ENCODE results near the gene PTPN1.

Gene PTPN1

DNA sequence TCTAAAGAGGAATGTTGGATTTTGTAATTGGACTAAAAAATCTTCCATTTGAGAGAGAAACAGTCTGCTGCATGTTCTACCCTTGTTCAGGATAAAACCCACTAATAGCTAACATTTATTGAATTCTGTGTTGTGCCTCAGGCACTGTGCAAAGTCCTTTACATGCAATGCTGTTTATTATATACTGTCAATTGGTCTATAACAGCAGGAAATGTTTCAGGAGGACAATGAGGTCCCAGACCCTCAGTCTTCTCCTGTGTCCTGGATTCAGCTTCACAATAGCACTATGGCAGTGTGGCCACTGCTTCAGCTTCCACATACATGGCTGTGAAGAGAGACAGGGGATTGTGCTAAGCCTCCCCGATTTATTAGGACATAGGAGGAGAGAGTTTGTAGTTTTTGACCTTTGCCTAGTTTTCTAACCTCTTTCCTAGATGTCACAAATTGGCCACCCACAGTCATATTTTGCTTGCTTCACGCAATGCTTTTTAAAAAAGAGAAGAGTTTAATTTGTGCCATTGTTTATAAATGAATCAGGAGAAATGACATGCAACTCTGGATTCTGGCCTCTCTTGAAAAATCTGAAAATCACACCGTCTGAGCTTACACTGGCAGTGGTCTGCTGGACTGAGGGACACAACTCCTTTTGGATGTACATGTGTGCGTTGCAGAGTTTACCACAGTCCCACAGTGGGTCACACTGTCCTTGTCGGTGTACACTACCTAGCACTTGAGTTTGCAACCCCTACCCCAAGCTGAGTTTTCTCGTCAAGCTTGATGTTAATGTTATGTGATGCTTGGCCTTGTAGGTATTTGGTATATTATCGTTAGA is 11.3 kb downstream of the PTPN1 start:
- H3K4me1 ChIP-seq (ENCODE audit: control insufficient read depth in 2 of 2, insufficient read depth in 1 of 2, low read depth in 1 of 2, low read length in 2 of 2) = peaks cover 7 to 10% of the 10 kb centered on the region in 2 donors

DNA sequence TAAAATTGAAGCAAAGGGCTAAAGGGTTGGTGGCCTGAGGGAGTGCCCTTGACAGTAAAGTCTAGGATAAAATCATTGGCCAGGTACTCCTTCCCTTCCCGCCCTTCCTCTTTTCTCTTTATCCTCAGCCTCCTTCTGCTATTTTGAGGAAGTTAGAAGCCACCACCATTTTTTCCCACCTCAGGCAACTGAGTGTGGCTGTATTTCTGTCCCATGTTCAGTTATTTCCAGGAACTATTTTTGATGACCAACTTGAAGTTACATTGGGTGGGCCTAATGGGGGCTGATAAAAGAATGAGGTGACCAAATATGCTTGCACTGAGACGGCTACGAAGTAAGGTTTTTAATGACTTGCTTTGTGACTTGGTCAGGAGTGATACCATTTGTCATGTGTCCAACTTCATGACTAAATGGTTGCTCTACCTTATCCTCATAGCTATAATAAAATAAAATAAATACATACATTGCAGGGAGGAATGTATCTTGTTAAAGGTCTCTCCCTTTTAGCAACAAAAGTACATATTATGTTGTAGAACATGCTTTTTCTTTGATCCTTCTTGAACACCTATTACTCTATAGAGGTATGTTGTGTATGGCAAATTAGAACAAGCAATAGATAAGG is 12.0 kb downstream of the PTPN1 start:
- Histone ChIP-seq H2BK12ac (ENCODE audit: low read length) (no peak overlapping the region), H3K14ac (ENCODE audit: low read length) (no peak overlapping the region), H2AFZ (ENCODE audit: low read length) (no peak overlapping the region), H2BK15ac (ENCODE audit: low read length) (no peak overlapping the region), H3K18ac (ENCODE audit: low read length) (no peak overlapping the region), H3K4me2 (ENCODE audit: insufficient read depth, low read length, poor library complexity, severe bottlenecking) (no peak overlapping the region), H3K27me3 (ENCODE audit: control insufficient read depth in 3 of 3, insufficient read depth in 3 of 3, low read depth in 1 of 3, low read length in 3 of 3) (peaks cover 0 to 2% (median 0%) of the 10 kb centered on the region in 3 experiments), H2BK120ac (ENCODE audit: low read depth, low read length) (no peak overlapping the region), H3K23ac (ENCODE audit: low read depth, low read length, poor library complexity) (no peak overlapping the region), H4K8ac (ENCODE audit: low read depth, low read length) (no peak overlapping the region), H3K36me3 (replicated peaks in 1 of 2; ENCODE audit: control insufficient read depth in 2 of 2, insufficient read depth in 2 of 2, low read length in 2 of 2) (peaks cover 2 to 7% of the 10 kb centered on the region in 2 donors), H3K4ac (ENCODE audit: low read length) (no peak overlapping the region), H3K4me1 (ENCODE audit: control insufficient read depth in 2 of 2, insufficient read depth in 1 of 2, low read depth in 1 of 2, low read length in 2 of 2) (peaks cover 9 to 10% of the 10 kb centered on the region in 2 donors), H2BK5ac (ENCODE audit: low read length) (no peak overlapping the region), H3K9me3 (replicated peaks in 1 of 2; ENCODE audit: control insufficient read depth in 2 of 2, insufficient read depth in 1 of 2, low read depth in 1 of 2, low read length in 2 of 2) (no peaks in the 10 kb centered on the region), H3K27ac (replicated peaks; ENCODE audit: low read length) (no peak overlapping the region), H3K9ac (ENCODE audit: low read depth, low read length, poor library complexity) (no peak overlapping the region), H2AK5ac (ENCODE audit: low read depth, low read length) (no peak overlapping the region), H4K91ac (ENCODE audit: low read depth, low read length, poor library complexity) (no peak overlapping the region), H3K4me3 (ENCODE audit: low read length in 2 of 2) (no peak overlapping the region), H3K79me1 (ENCODE audit: low read depth, low read length) (peaks cover 3% of the 10 kb centered on the region)
- no CpG with 5 or more reads among the region's 3 CpGs for WGBS, 2 donors (ENCODE audit: extremely low coverage in 2 of 2, insufficient read length in 2 of 2, insufficient replicate concordance in 1 of 2)
- no peak for DNase-seq (ENCODE audit: low spot score)

More for the DNA sequence above, 11.3 kb downstream of the PTPN1 start:
- Histone ChIP-seq H3K4me3 (ENCODE audit: low read length in 2 of 2) (no peak overlapping the region), H3K4ac (ENCODE audit: low read length) (no peak overlapping the region), H3K23ac (ENCODE audit: low read depth, low read length, poor library complexity) (no peak overlapping the region), H2BK15ac (ENCODE audit: low read length) (no peak overlapping the region), H3K18ac (ENCODE audit: low read length) (no peak overlapping the region), H2AK5ac (ENCODE audit: low read depth, low read length) (no peak overlapping the region), H3K36me3 (replicated peaks in 1 of 2; ENCODE audit: control insufficient read depth in 2 of 2, insufficient read depth in 2 of 2, low read length in 2 of 2) (peaks cover 2 to 7% of the 10 kb centered on the region in 2 donors), H2BK12ac (ENCODE audit: low read length) (no peak overlapping the region), H3K14ac (ENCODE audit: low read length) (no peak overlapping the region), H3K4me2 (ENCODE audit: insufficient read depth, low read length, poor library complexity, severe bottlenecking) (no peak overlapping the region), H2BK120ac (ENCODE audit: low read depth, low read length) (no peak overlapping the region), H3K9me3 (replicated peaks in 1 of 2; ENCODE audit: control insufficient read depth in 2 of 2, insufficient read depth in 1 of 2, low read depth in 1 of 2, low read length in 2 of 2) (no peaks in the 10 kb centered on the region), H3K9ac (ENCODE audit: low read depth, low read length, poor library complexity) (no peak overlapping the region), H4K91ac (ENCODE audit: low read depth, low read length, poor library complexity) (no peak overlapping the region), H3K27me3 (ENCODE audit: control insufficient read depth in 3 of 3, insufficient read depth in 3 of 3, low read depth in 1 of 3, low read length in 3 of 3) (peaks cover 0 to 2% (median 0%) of the 10 kb centered on the region in 3 experiments), H2AFZ (ENCODE audit: low read length) (no peak overlapping the region), H2BK5ac (ENCODE audit: low read length) (no peak overlapping the region), H4K8ac (ENCODE audit: low read depth, low read length) (no peak overlapping the region), H3K27ac (replicated peaks; ENCODE audit: low read length) (no peak overlapping the region), H3K79me1 (ENCODE audit: low read depth, low read length) (peaks cover 3% of the 10 kb centered on the region)
- no CpG with 5 or more reads among the region's 7 CpGs for WGBS, 2 donors (ENCODE audit: extremely low coverage in 2 of 2, insufficient read length in 2 of 2, insufficient replicate concordance in 1 of 2)
- DNase-seq (ENCODE audit: low spot score) = no peak

DNA sequence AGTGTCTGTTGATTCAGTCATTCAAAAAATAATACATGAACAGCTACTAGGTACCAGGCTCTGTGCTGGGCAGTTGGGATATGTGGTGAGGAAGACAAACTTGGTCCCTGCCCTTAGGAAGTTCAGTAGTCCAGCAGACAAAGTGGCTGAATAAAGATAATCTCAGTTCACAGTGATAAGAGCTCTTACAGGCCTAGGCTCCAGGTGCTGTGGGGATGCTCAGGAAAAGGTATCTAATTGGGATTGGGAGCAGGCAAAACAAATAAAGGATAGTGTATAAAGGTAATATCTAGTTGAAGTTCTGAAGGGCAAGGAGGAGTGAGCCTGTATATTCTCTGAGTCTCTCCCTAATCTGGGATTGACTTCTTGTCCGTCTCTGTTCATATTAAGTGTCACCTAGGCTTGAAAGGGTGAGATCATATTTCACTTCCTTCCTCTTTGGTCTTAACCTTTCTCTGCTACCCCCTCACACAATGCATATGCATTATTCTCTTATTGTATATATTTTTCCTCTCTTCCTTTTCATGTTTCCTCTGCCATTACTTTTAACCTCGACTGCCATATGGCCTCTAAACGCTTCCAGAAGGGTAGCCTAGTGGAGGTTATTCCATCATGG is 13.5 kb downstream of the PTPN1 start:
- H2AK5ac ChIP-seq (ENCODE audit: low read depth, low read length) = no peak overlapping the region
- no peak overlapping the region for H2BK120ac ChIP-seq (ENCODE audit: low read depth, low read length)
- peaks cover 2 to 15% of the 10 kb centered on the region in 2 donors for H3K36me3 ChIP-seq (replicated peaks in 1 of 2; ENCODE audit: control insufficient read depth in 2 of 2, insufficient read depth in 2 of 2, low read length in 2 of 2)
- H3K27me3 ChIP-seq (ENCODE audit: control insufficient read depth in 3 of 3, insufficient read depth in 3 of 3, low read depth in 1 of 3, low read length in 3 of 3) = peaks cover 0 to 2% (median 0%) of the 10 kb centered on the region in 3 experiments
- no peak for DNase-seq (ENCODE audit: low spot score)
- no peak overlapping the region for H3K23ac ChIP-seq (ENCODE audit: low read depth, low read length, poor library complexity)
- peaks cover 5% of the 10 kb centered on the region for H3K79me1 ChIP-seq (ENCODE audit: low read depth, low read length)
- no peak overlapping the region for H3K4ac ChIP-seq (ENCODE audit: low read length)
- WGBS, 2 donors (ENCODE audit: extremely low coverage in 2 of 2, insufficient read length in 2 of 2, insufficient replicate concordance in 1 of 2) = no CpG with 5 or more reads among the region's 3 CpGs
- no peak overlapping the region for H2BK15ac ChIP-seq (ENCODE audit: low read length)
- H3K4me3 ChIP-seq (ENCODE audit: low read length in 2 of 2) = no peak overlapping the region
- H2BK5ac ChIP-seq (ENCODE audit: low read length) = no peak overlapping the region
- H4K8ac ChIP-seq (ENCODE audit: low read depth, low read length) = no peak overlapping the region
- no peak overlapping the region for H2BK12ac ChIP-seq (ENCODE audit: low read length)
- H3K9me3 ChIP-seq (replicated peaks in 1 of 2; ENCODE audit: control insufficient read depth in 2 of 2, insufficient read depth in 1 of 2, low read depth in 1 of 2, low read length in 2 of 2) = no peaks in the 10 kb centered on the region
- peaks cover 9 to 10% of the 10 kb centered on the region in 2 donors for H3K4me1 ChIP-seq (ENCODE audit: control insufficient read depth in 2 of 2, insufficient read depth in 1 of 2, low read depth in 1 of 2, low read length in 2 of 2)
- H3K9ac ChIP-seq (ENCODE audit: low read depth, low read length, poor library complexity) = no peak overlapping the region
- no peak overlapping the region for H3K18ac ChIP-seq (ENCODE audit: low read length)
- no peak overlapping the region for H3K14ac ChIP-seq (ENCODE audit: low read length)
- no peak overlapping the region for H3K27ac ChIP-seq (replicated peaks; ENCODE audit: low read length)
- H4K91ac ChIP-seq (ENCODE audit: low read depth, low read length, poor library complexity) = no peak overlapping the region
- H2AFZ ChIP-seq (ENCODE audit: low read length) = no peak overlapping the region
- H3K4me2 ChIP-seq (ENCODE audit: insufficient read depth, low read length, poor library complexity, severe bottlenecking) = no peak overlapping the region

DNA sequence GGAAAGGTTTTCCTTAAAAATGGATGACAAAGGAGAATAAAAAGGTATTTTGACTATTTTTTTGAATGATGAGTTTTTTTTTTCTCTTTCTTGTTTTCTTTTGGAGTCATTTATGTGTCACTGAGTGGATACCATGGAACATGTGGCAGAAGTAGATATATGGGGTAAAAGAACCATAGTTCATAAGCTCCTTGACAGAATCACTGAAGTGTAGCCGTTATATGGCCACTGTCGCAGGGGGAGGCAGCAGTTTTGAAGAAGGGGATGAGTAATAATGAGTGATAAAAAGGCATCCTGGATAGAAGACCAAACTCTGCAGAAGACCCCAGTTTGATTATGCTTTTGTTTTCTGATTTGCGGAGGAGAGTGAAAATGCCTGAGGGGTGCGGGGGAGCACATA is 15.5 kb downstream of the PTPN1 start:
- no peak overlapping the region for H3K4ac ChIP-seq (ENCODE audit: low read length)
- no peak overlapping the region for H3K4me3 ChIP-seq (ENCODE audit: low read length in 2 of 2)
- no peak overlapping the region for H2AFZ ChIP-seq (ENCODE audit: low read length)
- H3K18ac ChIP-seq (ENCODE audit: low read length) = no peak overlapping the region
- no peak overlapping the region for H3K27ac ChIP-seq (replicated peaks; ENCODE audit: low read length)
- no peak overlapping the region for H3K4me2 ChIP-seq (ENCODE audit: insufficient read depth, low read length, poor library complexity, severe bottlenecking)
- H3K14ac ChIP-seq (ENCODE audit: low read length) = no peak overlapping the region
- H3K9ac ChIP-seq (ENCODE audit: low read depth, low read length, poor library complexity) = no peak overlapping the region
- H3K79me1 ChIP-seq (ENCODE audit: low read depth, low read length) = peaks cover 7% of the 10 kb centered on the region
- DNase-seq (ENCODE audit: low spot score) = no peak
- H3K27me3 ChIP-seq (ENCODE audit: control insufficient read depth in 3 of 3, insufficient read depth in 3 of 3, low read depth in 1 of 3, low read length in 3 of 3) = no peaks in the 10 kb centered on the region
- peaks cover 6 to 9% of the 10 kb centered on the region in 2 donors for H3K4me1 ChIP-seq (ENCODE audit: control insufficient read depth in 2 of 2, insufficient read depth in 1 of 2, low read depth in 1 of 2, low read length in 2 of 2)
- H3K23ac ChIP-seq (ENCODE audit: low read depth, low read length, poor library complexity) = no peak overlapping the region
- no CpG with 5 or more reads among the region's 4 CpGs for WGBS, 2 donors (ENCODE audit: extremely low coverage in 2 of 2, insufficient read length in 2 of 2, insufficient replicate concordance in 1 of 2)
- no peak overlapping the region for H2BK15ac ChIP-seq (ENCODE audit: low read length)
- H3K36me3 ChIP-seq (replicated peaks in 1 of 2; ENCODE audit: control insufficient read depth in 2 of 2, insufficient read depth in 2 of 2, low read length in 2 of 2) = peaks cover 0 to 7% of the 10 kb centered on the region in 2 donors
- no peak overlapping the region for H4K8ac ChIP-seq (ENCODE audit: low read depth, low read length)
- H2AK5ac ChIP-seq (ENCODE audit: low read depth, low read length) = no peak overlapping the region
- H2BK12ac ChIP-seq (ENCODE audit: low read length) = no peak overlapping the region
- H3K9me3 ChIP-seq (replicated peaks in 1 of 2; ENCODE audit: control insufficient read depth in 2 of 2, insufficient read depth in 1 of 2, low read depth in 1 of 2, low read length in 2 of 2) = no peaks in the 10 kb centered on the region
- H4K91ac ChIP-seq (ENCODE audit: low read depth, low read length, poor library complexity) = no peak overlapping the region
- no peak overlapping the region for H2BK5ac ChIP-seq (ENCODE audit: low read length)
- H2BK120ac ChIP-seq (ENCODE audit: low read depth, low read length) = no peak overlapping the region
